HepG2 (cell line): Measurements from ENCODE around the gene CIB2. TPM values are rescaled to one million over a fixed set of nuclear protein-coding genes. Genes with fewer than 3 reads are reported as not detected.

Source experiments
- ATF2 ChIP-seq: sonication (generic); formaldehyde crosslinking; IDR thresholded peaks from 2 replicates; pipeline ENCODE4 v1.4.0; 2020; ENCODE audit warnings: missing genetic modification reagents
- BATF2 ChIP-seq: sonication (generic); formaldehyde crosslinking; IDR thresholded peaks from 2 replicates; pipeline ENCODE4 v1.8.0; 2022; ENCODE audit warnings: mild to moderate bottlenecking, missing genetic modification reagents, moderate library complexity
- CEBPG ChIP-seq: IDR thresholded peaks from 2 replicates; pipeline ENCODE4 v1.6.1; 2016
- DMTF1 ChIP-seq: sonication (generic); formaldehyde crosslinking; IDR thresholded peaks from 2 replicates; pipeline ENCODE4 v1.4.0; 2020; ENCODE audit warnings: mild to moderate bottlenecking, missing genetic modification reagents
- ETV6 ChIP-seq: sonication (generic); formaldehyde crosslinking; conservative IDR thresholded peaks from 2 replicates; pipeline ENCODE4 v1.4.0; 2020; ENCODE audit warnings: missing genetic modification reagents
- FOXP1 ChIP-seq, 2 experiments: fragments of 450-650 bp in 1 of 2; IDR thresholded peaks; 2 replicates each; pipeline ENCODE4 v1.6.1; 2017 to 2018; ENCODE audit warnings: antibody characterized with exemption in 1 of 2
- GATA4 ChIP-seq: sonication (generic); IDR thresholded peaks from 2 replicates; pipeline ENCODE4 v1.6.1; 2016; ENCODE audit warnings: antibody characterized with exemption, low read depth, borderline replicate concordance
- HNF1A ChIP-seq, 2 experiments: sonication (generic) in 1 of 2; formaldehyde crosslinking in 1 of 2; IDR thresholded peaks; 2 replicates each; pipeline versions ENCODE4 v1.4.0 to v1.6.1; 2016 to 2020; ENCODE audit warnings: borderline replicate concordance in 1 of 2, low read depth in 1 of 2, mild to moderate bottlenecking in 1 of 2, missing genetic modification reagents in 1 of 2
- KLF6 ChIP-seq: IDR thresholded peaks from 2 replicates; pipeline ENCODE4 v1.8.0; 2016; ENCODE audit warnings: missing biosample characterization, missing genetic modification reagents
- NFKBIZ ChIP-seq: IDR thresholded peaks from 2 replicates; pipeline ENCODE4 v1.6.1; 2018; ENCODE audit warnings: missing genetic modification reagents, missing compliant biosample characterization
- PAX8 ChIP-seq: sonication (generic); formaldehyde crosslinking; IDR thresholded peaks from 2 replicates; pipeline ENCODE4 v1.8.0; 2022; ENCODE audit warnings: mild to moderate bottlenecking, missing genetic modification reagents, borderline replicate concordance
- RBM39 ChIP-seq: fragments of 200-400 bp; formaldehyde crosslinking; IDR thresholded peaks from one replicate; pipeline ENCODE4 v1.6.1; 2018; ENCODE audit warnings: antibody characterized with exemption, mild to moderate bottlenecking, low read depth, low read length; ENCODE audit not compliant: poor library complexity, severe bottlenecking
- SKI ChIP-seq: fragments of 450-650 bp; IDR thresholded peaks from one replicate; pipeline ENCODE4 v1.6.1; 2018; ENCODE audit warnings: mild to moderate bottlenecking; ENCODE audit not compliant: partially characterized antibody
- SP4 ChIP-seq: sonication (generic); formaldehyde crosslinking; IDR thresholded peaks from 2 replicates; pipeline ENCODE4 v1.8.1; 2023; ENCODE audit warnings: mild to moderate bottlenecking, missing genetic modification reagents
- ZNF773 ChIP-seq: sonication (generic); formaldehyde crosslinking; IDR thresholded peaks from 2 replicates; pipeline ENCODE4 v1.4.0; 2020; ENCODE audit warnings: missing genetic modification reagents, borderline replicate concordance
- ZNF781 ChIP-seq: sonication (generic); formaldehyde crosslinking; IDR thresholded peaks from 2 replicates; pipeline ENCODE4 v1.5.1; 2020; ENCODE audit warnings: borderline replicate concordance, mild to moderate bottlenecking, missing genetic modification reagents; ENCODE audit errors: not compliant biosample characterization
- ZNF816 ChIP-seq: sonication (generic); formaldehyde crosslinking; IDR thresholded peaks from 2 replicates; pipeline ENCODE4 v1.8.0; 2022; ENCODE audit warnings: missing genetic modification reagents, mild to moderate bottlenecking, borderline replicate concordance
- ZSCAN31 ChIP-seq: sonication (generic); formaldehyde crosslinking; IDR thresholded peaks from 2 replicates; pipeline ENCODE4 v1.5.0; 2020; ENCODE audit warnings: low read depth, mild to moderate bottlenecking, missing genetic modification reagents
- polyA plus RNA-seq, 8 experiments: library from polyadenylated mRNA; depleted of rRNA in 3 of 8; stranded (reverse) in 7 of 8; unstranded in 1 of 8; fragments of >200 nt; fragmentation: Illumina TruSeq in 4 of 8; extraction: Trizol in 4 of 8; gene quantifications; 2 replicates each; pipeline versions ENCODE4 v1.2.1 to v1.2.3, GENCODE V29; 2011 to 2016; ENCODE audit warnings: low read depth in 4 of 8, missing spikeins in 1 of 8, mixed read lengths in 1 of 8; ENCODE audit not compliant: insufficient read depth in 1 of 8
- total RNA-seq, 5 experiments: library from RNA; depleted of rRNA; stranded (reverse); fragments of >200 nt; fragmentation: Illumina TruSeq; extraction: Trizol; gene quantifications; 2 replicates each; pipeline ENCODE4 v1.2.3, GENCODE V29; 2016; ENCODE audit warnings: low read depth in 1 of 5
- TF ChIP-seq, protein P1 (sequence below): IDR thresholded peaks from 2 replicates; pipeline ENCODE4 v1.6.1; 2016

CIB2 gene
- total and polyA plus RNA-seq, 2 of the 13 experiments (the other 11 are each of a cell fraction or from before 2014, with no cell fraction given) = 1.4 to 1.5 TPM

DNA sequence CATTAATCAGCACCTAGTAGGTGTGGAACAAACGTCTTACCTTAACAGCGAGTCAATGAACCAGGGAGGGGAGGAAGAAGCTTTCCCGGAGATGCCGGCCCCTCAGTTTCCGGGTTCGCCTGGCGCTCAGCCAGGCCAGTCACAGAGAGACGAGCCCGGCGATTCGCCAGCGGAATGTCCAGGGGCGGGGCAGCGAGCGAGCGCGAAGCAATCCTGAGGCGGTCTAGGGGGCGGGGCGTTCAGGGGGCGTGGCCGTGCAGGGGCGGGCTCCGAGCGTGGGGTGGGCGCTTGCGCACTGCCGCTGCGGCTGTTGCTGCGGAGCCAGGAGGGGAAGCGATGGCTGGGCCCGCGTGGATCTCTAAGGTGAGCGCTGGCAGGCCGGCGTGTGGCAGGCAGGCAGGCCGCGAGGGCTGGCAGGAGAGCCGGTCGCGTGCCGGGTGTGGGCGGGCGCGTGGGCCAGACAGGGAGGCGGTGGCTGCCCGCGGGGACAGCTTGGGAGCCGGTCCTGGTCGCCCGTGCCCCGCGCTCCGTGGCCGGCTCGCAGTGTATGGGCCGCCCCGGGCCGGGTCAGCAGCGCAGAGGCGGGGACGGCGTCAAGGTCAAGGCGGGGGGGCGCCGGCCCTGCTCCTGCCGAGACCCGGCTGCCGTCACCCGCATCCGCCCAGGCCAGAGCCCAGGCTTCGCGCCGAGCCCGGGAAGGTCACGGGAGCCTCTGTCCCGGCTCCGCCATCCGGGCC is 18.0 kb upstream of the CIB2 start, which contains the start of gene IDH3A (continued):
- TF ChIP-seq KLF6 (no peak), ZSCAN31 (CRISPR knock-in tag) (peak; percentile 86; the same call in 1 of the 2 replicates), NFKBIZ (CRISPR knock-in tag) (0 out of 2 replicates have a peak, but pooled peaks have one; percentile 8), DMTF1 (CRISPR knock-in tag) (no peak), ETV6 (peak; percentile 19; the same call in 1 of the 2 replicates), FOXP1 (IDR thresholded peaks at IDR 0.05) (no peak), FOXP1 (CRISPR knock-in tag; IDR thresholded peaks at IDR 0.05) (no peak), ZNF773 (no peak), ATF2 (CRISPR knock-in tag) (peak; percentile 8; the same call in 1 of the 2 replicates), SP4 (CRISPR knock-in tag) (peak; percentile 74; the same call in 1 of the 2 replicates), HNF1A (IDR thresholded peaks at IDR 0.05; ENCODE audit: low read depth) (no peak), HNF1A (CRISPR knock-in tag; IDR thresholded peaks at IDR 0.05; ENCODE audit: borderline replicate concordance) (no peak), CEBPG (CRISPR knock-in tag) (no peak), RBM39 (no peak), ZNF816 (no peak), PAX8 (CRISPR knock-in tag) (peak; percentile 69), SKI (no peak), BATF2 (CRISPR knock-in tag) (no peak), ZNF781 (no peak), GATA4 (0 out of 2 replicates have a peak, but pooled peaks have one; percentile 1)
- TF ChIP-seq, protein P1, sequence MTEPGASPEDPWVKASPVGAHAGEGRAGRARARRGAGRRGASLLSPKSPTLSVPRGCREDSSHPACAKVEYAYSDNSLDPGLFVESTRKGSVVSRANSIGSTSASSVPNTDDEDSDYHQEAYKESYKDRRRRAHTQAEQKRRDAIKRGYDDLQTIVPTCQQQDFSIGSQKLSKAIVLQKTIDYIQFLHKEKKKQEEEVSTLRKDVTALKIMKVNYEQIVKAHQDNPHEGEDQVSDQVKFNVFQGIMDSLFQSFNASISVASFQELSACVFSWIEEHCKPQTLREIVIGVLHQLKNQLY (CRISPR knock-in tag) = no peak
